Fibroblast of peridontal ligament (primary cell): Measurements from ENCODE around the gene TECPR2.

Experiments
- DNase-seq: peaks from one replicate; pipeline ENCODE4 v3.0.0-alpha.2; 2010; ENCODE audit errors: extremely low read depth

TECPR2 gene

DNA sequence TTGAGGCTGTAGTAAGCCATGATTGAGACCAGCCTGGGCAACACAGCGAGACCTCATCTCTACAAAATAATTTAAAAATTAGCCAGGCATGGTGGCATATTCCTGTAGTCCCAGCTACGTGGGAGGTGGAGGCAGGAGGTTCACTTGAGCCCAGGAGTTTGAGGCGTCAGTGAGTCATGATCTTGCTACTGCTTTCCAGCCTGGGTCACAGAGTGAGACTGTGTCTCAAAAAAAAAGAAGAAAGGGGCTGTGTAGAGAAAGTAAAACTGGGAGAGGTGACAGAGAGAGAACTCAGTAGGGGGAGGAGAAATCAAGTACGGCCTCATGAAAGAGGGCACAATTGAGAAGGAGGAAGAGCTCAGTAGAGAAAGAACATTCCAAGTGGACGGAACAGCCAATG is 12.4 kb downstream of the TECPR2 start:
- DNase-seq = no peak

DNA sequence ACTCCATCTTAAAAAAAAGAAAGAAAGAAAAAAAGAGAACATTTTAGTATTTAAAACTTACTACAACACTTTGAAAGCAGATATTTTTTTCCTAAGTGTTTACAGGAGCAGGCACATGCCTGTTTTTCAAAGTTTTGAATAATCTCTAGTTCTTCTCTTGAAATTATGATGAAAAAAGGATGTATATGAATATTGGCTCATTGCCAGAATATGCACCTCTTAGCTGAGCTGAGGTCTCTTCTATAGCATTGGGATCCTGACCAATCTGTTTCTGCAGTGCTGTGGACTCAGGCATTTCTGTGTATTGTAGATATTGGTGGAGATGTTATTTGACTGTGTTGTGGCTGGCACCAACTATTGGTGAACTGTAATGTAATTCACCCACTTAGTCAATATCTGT is 15.0 kb downstream of the TECPR2 start:
- DNase-seq = no peak

DNA sequence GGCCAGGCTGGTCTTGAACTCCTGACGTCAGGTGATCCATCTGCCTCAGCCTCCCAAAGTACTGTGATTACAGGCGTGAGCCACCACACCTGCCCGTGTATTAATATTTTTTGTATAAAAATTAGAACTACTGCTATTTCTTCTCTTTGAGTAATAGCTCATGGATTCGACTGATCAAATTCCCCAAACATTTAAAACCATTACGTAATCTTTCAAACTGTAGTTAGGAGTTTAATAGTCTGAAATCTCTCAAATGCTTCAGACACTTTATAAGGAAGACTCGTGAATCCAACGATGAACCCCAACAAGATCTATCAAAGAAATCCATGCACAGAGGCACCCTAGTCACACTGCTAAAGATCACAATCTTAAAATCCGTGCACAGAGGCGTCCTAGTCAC is 16.1 kb downstream of the TECPR2 start:
- no peak for DNase-seq

DNA sequence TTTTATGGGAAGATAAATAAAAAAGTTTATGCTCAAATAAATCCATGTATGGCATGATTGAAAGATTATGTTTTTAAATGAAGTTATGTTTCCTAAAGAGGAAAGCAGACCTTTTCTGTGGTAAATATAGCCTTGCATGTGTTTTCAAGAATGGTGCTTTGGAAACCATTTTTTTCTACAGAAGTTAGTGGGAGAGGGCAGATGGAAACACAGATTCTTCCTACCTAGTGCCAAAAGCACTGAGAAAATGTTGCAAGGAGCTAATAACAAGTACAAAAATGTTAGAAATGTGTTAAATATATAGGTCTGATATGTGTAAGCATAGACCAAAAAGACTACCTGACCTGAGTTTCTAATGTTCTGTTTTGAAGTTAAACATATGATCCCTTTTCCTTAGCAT is 24.3 kb downstream of the TECPR2 start:
- no peak for DNase-seq

DNA sequence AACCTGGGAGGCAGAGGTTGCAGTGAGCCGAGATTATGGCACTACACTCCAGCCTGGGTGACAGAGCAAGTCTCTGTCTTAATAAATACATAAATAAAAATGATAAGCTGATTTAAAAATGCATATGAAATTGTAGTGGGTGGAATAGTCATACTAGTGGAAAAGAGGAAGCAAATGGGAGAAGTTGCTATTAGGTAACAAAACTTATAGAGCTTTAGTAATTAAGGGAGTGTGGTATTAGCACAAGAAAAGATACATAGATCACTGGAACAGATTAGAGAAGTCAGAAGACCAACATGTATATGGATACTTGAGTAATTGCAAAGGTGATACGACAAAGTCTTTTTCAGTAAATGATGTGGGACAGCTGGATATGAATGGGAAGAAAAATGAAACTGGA is 26.5 kb downstream of the TECPR2 start:
- no peak for DNase-seq

DNA sequence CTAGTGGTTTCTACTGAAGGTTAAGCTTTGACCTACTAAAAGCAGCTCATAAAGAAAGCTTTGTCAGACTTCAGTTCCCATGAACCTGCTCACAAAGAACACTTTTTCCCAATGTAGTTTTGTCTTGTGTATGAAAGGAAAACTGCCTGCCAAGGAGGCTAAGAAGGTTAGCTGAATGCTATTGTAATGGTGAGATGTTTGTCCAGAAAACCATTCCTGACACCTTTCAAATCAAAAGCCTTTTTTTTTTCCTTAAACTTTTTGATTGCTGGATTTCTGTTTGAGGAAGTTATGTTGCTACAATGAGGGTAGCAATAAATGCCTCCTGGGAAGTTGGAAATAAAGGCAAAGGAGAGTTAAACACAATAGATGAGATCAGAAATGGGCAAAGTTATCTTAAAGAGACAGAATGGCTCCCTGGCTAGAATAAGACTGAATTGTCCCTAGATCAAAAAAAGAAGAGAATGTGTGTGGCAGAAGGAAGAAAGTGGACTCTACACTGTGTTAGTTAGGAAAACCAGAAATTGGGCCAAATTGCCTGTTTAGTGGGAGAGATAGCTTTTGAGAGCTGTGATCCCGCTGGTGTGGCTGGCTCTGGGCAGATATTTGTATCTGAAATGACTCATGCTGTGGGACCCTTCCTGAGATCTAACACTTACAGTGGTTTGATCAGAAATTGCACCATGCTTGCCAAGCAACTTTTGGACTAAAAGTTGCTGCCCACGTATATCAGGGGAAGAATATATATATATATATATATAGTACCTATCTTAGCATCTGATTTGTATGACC is 27.5 kb downstream of the TECPR2 start:
- peak; percentile 64 for DNase-seq

DNA sequence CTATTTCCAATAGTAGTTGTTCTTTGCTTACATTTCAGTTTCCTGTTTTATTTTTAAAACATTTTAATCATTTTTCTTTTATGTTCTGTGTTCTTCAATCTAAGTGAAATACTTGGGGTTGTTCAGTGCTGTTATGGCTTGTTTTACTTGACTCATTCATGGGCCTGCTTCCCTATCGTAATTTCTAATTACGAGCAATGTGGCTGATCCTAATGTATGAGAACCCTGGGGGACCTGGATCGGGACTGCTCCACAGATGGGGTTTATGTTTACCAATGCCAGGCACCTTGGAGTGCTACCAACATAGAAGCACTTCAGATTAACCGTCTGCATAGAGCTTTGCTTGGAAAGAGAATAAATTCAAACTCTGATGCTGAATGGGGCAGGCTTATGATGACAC is 29.8 kb downstream of the TECPR2 start:
- DNase-seq = peak; percentile 55

DNA sequence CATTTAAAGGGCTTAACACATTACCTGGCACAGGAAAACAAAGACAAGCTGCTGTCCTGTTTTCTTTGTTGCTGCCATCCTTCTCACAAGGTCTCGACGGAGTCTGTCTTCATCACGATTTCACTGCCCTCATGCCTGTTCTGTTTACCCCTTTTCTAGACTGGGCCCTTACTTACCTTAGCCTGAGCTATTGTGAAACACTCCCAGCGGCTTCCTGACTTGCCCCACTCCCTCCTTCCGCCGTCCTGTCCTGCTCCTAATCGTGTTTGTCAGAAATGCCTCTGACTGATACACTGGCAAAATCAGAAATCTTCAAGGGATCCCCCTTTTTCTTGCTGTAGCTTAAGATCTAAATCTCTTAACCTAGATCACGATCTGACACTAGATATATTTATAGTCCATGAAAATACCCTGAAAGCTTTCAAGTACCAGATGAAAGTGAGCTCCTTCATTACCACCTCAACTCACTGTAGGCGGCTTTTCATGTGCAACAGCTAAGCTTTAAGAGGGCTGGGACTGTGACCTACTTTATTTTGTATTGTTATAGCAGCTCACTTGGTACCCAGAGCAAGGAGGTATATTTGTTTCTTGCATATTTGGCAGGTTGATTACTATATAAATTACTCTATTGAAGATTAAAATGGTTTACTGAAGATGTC is 32.1 kb downstream of the TECPR2 start:
- no peak for DNase-seq

DNA sequence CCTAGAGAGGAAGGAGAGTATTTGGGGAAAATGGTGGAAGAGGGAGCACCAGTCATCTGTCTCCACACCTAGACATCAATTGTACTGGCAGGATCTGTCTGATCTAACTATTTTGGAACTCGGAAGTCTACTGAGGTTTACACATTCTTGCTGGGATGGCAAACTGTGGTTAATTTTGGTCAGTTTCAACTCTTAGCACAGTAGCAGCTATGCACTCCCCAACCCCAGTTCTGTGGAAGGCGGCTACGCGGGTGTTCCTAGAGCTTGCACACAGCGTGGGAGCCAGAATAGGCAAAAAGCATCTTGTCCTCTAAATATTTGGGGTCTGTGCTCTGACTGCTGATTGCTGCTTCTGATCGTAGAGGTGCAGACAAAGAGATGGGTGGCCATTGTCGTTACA is 33.8 kb downstream of the TECPR2 start:
- no peak for DNase-seq

DNA sequence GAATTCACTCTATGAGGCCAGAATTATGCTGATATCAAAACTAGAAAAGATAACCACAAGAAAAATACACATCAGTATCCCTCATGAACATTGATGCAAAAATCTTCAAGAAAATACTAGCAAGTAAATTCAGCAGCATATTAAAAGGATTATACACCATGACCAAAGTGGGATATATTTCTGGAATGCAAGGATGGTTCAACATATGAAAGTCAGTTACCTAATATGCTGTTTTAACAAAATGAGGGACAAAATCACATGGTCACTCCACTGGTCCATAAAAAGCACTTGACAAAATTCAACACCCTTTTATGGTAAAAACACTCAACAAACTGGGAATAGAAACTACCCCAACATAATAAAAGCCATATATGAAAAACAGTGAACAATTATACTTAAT is 40.3 kb downstream of the TECPR2 start:
- DNase-seq = no peak

DNA sequence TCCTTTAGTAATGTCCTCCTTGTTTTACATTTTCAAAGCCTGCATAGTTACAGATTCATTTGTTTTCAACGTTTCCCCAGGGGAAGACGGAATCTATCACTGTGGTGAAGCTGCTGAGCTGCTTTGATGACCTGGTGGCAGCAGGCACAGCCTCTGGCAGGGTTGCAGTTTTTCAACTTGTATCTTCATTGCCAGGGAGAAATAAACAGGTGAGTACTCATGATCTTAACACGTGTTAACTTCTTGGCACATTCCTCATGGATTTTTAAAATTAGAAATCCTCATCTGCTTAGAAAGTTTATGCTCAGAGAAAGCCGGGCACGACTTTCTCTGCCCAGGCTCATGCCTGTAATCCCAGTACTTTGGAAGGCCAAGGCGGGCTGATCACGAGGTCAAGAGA is 44.5 kb downstream of the TECPR2 start:
- no peak for DNase-seq

DNA sequence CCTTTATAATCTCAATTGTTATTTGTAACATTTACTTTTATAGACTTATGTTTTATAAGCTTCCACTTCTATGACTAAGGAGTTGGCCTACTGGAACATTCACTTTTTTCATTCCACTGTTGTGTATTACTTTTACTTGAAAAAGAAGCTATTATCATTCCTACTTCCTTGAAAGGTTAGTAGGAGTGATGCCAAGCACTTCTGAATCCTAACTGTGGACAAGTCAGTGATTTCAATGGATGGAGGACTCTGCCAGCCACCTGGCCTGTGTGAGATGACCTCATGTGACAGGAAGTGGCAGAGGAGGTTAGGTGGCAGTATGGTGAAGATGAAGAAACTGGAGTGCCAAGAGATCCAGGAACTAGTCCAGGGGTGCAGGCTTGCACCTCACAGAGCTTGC is 46.0 kb downstream of the TECPR2 start:
- DNase-seq = peak; percentile 5

DNA sequence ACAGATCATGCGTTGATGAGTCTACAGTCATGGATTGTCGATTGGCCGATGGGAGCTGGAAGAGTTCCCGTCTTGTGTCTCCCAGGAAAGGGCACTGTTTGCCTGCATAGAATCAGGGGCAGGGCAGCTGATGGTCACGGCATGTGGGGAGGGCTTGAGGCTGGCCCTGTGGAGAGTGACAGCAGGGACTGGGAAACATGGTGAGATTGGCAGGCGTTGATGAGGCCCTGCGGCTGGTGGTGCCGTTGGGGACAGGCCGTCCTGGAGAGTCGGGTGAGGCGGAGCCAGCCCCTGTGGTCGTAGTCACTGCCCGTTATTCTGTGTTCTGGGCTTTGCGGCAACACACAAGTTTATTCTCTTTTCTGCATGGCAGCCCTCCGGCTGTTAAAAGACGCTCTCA is 52.9 kb downstream of the TECPR2 start:
- DNase-seq = no peak

DNA sequence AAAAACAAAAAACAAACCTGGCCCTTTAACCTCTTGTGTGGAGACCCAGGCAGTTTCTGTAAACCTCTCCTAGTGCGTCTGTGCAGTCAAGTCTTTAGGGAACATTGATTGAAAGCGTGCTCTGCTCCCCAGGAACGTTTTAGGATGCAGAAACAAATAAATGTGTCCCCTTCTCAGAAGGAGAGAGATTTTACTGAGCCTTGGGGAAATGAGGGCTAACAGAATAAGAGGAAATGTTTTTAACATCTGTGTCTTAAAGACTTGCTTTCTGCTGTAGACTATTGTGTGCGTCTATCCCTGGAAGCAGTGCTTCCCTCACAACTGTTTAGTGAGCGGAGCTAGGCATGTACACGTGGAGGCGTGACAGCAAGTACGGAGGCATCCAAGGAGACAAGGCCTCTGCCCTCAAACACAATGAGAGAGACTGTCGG is 54.3 kb downstream of the TECPR2 start:
- no peak for DNase-seq

DNA sequence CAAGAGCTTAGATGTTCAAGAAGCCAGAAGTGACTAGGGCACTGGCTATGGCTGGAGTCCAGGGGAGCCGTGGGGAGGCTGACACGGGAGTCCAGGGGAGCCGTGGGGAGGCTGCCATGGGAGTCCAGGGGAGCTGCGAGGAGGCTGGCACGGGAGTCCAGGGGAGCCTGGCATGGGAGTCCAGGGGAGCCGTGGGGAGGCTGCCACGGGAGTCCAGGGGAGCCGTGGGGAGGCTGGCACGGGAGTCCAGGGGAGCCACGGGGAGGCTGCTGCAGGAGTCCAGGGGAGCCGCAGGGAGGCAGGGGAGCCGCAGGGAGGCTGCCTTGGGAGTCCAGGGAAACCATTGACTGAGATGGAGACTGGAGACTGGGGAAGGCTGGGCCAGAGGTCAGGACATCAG is 54.9 kb downstream of the TECPR2 start:
- DNase-seq = no peak

DNA sequence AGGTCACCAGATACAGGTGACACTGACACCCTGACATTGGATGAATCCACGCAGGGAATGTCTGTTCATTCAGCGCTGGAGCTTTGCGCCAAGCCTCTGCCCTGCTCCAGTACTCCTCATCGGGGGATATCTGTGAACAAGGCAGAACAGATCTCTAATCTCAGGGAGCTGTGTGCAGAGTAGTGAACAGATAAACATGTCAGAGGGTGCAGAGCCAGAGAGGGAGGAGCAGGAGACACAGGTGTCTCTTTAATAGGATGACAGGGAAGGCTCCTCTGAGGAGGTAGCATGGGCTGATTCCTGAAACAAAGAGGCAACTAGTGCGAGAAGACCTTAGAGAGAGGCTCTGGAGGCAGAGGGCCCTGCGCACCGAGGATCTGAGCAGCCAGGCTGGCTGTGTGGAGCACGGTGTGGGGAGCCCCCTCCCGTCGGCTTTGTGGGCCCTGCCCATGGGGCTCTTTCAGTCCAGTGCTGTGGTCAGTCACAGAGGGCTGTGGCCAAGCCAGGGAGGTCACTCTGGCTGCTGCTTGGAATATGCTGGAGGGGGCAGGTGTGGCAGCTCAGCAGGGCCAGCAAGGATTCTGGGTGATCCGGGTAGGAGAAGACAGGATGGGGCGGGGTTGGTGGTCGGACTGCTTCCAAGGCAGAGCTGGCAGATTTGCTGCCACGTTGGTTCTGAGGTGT is 55.6 kb downstream of the TECPR2 start:
- no peak for DNase-seq

DNA sequence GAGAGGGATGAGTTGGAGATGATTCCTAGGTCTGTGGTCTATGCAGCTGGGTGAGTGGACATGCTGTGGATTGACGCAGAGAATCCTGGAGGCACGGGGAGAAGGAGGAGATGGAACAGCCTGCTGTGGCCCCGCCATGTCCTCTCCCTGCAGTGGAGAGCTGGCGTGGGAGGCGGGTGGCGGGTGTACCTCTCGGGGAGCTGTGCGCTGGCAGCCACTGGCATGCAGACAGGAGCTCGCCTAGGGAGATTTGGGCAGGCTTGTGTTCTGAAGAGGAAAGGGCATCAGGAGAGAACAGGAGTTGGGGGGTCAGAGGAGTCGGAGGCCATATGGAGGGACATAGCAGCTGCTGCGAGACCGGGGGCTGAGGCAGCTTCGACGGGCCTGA is 56.1 kb downstream of the TECPR2 start:
- no peak for DNase-seq

DNA sequence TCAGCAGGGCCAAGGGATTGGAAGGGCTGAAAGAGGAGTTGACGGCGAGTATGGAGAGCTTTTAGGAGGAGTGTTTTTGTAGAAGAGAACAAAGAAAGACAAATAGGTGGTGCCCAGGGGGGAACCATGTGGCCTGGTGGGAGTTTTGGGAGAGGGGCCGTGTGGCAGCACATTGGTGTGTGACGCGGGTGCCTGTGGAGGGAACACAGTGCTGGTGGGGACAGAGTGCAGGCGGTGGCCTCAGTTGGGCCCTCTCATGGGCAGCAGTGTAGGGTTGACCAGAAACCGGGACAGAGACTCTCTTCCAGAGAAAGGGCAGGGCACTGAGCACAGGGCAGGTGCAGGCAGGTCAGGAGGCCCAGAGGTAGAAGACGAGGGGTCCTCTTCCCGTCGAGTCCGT is 56.5 kb downstream of the TECPR2 start:
- DNase-seq = no peak

DNA sequence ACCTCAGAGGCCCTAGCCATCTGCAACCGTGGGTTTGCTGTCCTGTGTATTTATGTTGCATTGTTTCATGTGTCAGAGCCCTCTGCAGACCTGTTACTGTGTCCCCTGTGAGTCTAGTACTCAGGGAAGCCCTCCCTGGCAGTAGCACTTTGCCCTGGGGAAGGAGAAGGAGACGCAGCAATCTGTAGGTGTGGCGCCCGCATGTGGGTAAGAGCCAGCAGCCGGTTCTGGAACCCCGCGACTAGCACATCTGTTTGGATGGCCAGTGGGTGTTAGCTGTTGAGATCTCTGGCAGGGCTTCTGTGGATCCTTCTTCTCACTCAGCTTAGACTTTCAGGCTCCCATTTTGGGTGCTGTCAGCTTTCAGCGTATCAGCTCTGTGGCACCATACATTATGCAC is 57.0 kb downstream of the TECPR2 start:
- no peak for DNase-seq

DNA sequence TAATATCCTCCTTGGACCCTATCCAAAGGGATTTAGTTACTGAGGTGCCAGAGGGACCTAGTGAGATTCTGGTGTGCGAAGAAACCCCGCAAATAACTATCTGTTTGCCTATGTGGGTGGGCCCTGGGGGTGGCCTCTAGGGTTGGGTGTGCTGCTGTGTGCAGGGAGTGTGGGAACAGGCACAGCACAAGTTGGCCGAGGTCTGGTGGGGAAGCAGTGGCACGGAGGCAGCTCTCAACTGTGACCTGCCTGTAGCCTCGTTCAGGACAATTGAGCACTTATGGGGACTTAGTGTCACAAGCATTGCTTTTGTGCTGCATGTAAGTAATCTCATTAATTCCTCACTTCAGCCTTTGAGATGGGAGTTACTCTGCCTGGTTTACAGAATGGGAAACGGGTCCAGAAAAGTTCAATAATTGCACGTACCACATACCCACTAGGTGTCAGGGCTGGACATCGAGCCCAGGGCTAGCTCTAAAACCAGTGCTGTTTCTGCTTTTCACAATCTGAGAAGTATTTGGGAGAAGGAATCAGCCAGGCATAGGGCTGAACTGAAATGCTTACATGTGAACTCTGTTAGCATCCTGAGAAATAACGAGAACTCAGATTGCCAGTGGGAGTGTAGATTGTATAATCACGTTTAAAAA is 58.8 kb downstream of the TECPR2 start:
- no peak for DNase-seq

DNA sequence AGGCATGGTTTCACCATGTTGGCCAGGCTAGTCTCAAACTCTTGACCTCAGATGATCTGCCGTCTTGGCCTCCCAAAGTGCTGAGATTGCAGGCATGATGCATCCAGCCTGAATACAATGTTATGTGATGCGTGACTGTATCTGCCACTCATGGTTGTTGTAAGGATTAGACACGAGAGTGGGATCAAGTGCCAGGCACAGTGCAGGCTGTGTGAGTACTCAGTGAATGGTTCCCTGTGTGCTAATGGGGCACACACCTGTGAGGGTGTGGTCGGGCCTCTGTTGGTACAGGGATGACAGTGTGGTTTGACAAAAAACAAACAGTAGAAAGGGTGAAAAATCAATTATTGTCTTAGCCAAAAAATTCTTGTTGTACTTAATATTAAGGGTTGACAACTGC is 61.8 kb downstream of the TECPR2 start:
- no peak for DNase-seq

DNA sequence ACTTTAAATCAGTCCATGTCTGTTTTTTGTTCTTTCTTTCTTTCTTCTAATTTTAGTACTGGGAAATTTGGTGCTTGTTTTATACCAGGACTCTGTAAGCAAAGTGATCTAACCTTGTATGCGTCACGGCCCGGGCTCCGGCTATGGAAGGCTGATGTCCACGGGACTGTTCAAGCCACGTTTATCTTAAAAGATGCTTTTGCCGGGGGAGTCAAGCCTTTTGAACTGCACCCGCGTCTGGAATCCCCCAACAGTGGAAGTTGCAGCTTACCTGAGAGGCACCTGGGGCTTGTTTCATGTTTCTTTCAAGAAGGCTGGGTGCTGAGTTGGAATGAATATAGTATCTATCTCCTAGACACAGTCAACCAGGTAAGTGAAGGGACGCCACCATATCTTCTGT is 62.2 kb downstream of the TECPR2 start:
- DNase-seq = no peak

DNA sequence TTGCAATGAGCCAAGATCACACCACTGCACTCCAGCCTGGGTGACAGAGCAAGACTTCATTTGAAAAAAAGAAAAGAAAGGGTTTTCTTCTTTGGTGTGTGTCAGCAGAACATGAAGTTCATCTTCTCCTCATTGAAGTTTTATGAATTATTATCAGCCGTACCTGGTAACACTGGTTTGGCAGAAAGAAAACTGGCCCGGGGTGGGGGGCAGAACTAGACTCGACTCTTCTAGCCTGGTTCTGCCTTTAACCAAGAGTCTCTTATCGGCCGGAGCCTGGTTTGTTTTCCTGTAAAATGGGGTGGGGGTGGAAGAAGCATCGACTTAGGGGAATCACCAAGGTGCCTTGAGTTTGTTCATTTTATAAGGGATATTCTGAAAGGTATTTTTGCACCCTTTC is 64.1 kb downstream of the TECPR2 start:
- DNase-seq = no peak
